ENCODE data around the gene MYH14. TPM values are rescaled to one million over a fixed set of nuclear protein-coding genes. Genes with fewer than 3 reads are reported as not detected.

The MYH14 gene
- total RNA-seq, 1 experiment from 2014 or later = 0.84 TPM

DNA sequence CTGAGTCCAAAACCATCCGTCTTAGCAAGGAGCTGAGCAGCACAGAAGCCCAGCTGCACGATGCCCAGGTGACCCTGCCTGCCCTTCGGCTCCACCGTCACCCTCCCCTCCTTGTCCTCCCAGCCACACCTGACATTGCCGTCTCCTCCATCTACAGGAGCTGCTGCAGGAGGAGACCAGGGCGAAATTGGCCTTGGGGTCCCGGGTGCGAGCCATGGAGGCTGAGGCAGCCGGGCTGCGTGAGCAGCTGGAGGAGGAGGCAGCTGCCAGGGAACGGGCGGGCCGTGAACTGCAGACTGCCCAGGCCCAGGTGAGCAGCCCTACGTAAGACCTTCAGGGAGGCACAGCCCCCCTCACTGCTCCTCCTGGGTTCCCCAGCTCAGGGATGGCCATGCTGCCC is 76.7 kb downstream of the MYH14 start:
- Histone ChIP-seq H3K36me3 (ENCODE audit: insufficient read depth, low read length, poor library complexity, severe bottlenecking) (no peaks in the 10 kb centered on the region), H3K27me3 (replicated peaks; ENCODE audit: insufficient read depth, low read depth, low read length, poor library complexity) (no peaks in the 10 kb centered on the region), H3K27ac (ENCODE audit: low read depth, low read length, poor library complexity, severe bottlenecking) (no peak overlapping the region), H3K9me3 (ENCODE audit: low read depth, low read length, poor library complexity, severe bottlenecking) (no peaks in the 10 kb centered on the region), H3K4me1 (ENCODE audit: insufficient read depth, low read length, poor library complexity, severe bottlenecking) (no peaks in the 10 kb centered on the region), H3K4me3 (ENCODE audit: low read depth, low read length, poor library complexity, severe bottlenecking) (no peak overlapping the region)
- intact Hi-C loops (cut with micrococcal nuclease; ENCODE audit: unreplicated experiment) = no loop called here
- TF ChIP-seq CTCF (conservative IDR thresholded peaks at IDR 0.05; ENCODE audit: low read depth, low read length) (no peak), EZH2 (IDR thresholded peaks at IDR 0.05; ENCODE audit: borderline replicate concordance, low read depth, low read length, poor library complexity, severe bottlenecking) (no peak)
- no peak for DNase-seq (ENCODE audit: low spot score)
- CTCF ChIA-PET = no interaction called here
- POLR2A ChIA-PET (ENCODE audit: low non-redundant PET) = no interaction called here
- BruUV-seq (replicated peaks) = no TSS peak

DNA sequence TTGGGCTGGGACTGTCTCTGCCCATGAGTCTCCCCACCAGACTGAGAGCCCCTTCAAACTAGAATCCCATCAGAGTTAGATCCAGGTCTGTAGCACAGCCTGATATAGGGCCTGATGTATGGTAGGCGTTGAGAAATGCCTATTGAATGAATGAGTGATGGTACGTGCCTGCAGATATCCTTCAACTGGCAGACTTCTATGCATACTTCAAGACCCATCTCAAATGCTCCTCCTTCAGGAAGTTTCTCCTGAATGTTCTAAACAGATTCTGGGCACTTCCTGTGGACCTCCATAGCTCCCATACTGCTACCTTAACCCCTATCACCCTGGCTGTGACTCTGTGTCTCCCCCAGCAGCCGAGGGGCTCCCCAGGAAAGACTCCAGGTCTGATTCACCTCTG is 77.6 kb downstream of the MYH14 start:
- no peak for DNase-seq (ENCODE audit: low spot score)
- Histone ChIP-seq H3K4me3 (ENCODE audit: low read depth, low read length, poor library complexity, severe bottlenecking) (no peak overlapping the region), H3K9me3 (ENCODE audit: low read depth, low read length, poor library complexity, severe bottlenecking) (peaks cover 8% of the 10 kb centered on the region), H3K27me3 (replicated peaks; ENCODE audit: insufficient read depth, low read depth, low read length, poor library complexity) (no peaks in the 10 kb centered on the region), H3K27ac (ENCODE audit: low read depth, low read length, poor library complexity, severe bottlenecking) (no peak overlapping the region), H3K4me1 (ENCODE audit: insufficient read depth, low read length, poor library complexity, severe bottlenecking) (no peaks in the 10 kb centered on the region), H3K36me3 (ENCODE audit: insufficient read depth, low read length, poor library complexity, severe bottlenecking) (no peaks in the 10 kb centered on the region)
- no peak for TF ChIP-seq CTCF (conservative IDR thresholded peaks at IDR 0.05; ENCODE audit: low read depth, low read length)
- TF ChIP-seq EZH2 (IDR thresholded peaks at IDR 0.05; ENCODE audit: borderline replicate concordance, low read depth, low read length, poor library complexity, severe bottlenecking) = no peak
- intact Hi-C loops (cut with micrococcal nuclease; ENCODE audit: unreplicated experiment) = no loop called here
- POLR2A ChIA-PET (ENCODE audit: low non-redundant PET) = no interaction called here
- no TSS peak for BruUV-seq (replicated peaks)
- CTCF ChIA-PET = no interaction called here

DNA sequence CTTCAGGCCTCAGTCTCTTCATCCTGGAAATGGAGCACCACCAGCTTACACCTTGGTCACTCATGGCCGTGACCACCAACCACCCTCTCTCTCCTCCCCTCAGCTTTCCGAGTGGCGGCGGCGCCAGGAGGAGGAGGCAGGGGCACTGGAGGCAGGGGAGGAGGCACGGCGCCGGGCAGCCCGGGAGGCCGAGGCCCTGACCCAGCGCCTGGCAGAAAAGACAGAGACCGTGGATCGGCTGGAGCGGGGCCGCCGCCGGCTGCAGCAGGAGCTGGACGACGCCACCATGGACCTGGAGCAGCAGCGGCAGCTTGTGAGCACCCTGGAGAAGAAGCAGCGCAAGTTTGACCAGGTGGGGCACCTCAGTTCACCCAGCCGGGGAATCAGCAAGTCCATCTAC is 78.1 kb downstream of the MYH14 start:
- no TSS peak for BruUV-seq (replicated peaks)
- Histone ChIP-seq H3K27ac (ENCODE audit: low read depth, low read length, poor library complexity, severe bottlenecking) (no peak overlapping the region), H3K4me3 (ENCODE audit: low read depth, low read length, poor library complexity, severe bottlenecking) (no peak overlapping the region), H3K4me1 (ENCODE audit: insufficient read depth, low read length, poor library complexity, severe bottlenecking) (no peaks in the 10 kb centered on the region), H3K36me3 (ENCODE audit: insufficient read depth, low read length, poor library complexity, severe bottlenecking) (no peaks in the 10 kb centered on the region), H3K27me3 (replicated peaks; ENCODE audit: insufficient read depth, low read depth, low read length, poor library complexity) (no peaks in the 10 kb centered on the region), H3K9me3 (ENCODE audit: low read depth, low read length, poor library complexity, severe bottlenecking) (peaks cover 9% of the 10 kb centered on the region)
- DNase-seq (ENCODE audit: low spot score) = no peak
- intact Hi-C loops (cut with micrococcal nuclease; ENCODE audit: unreplicated experiment) = no loop called here
- ChIA-PET CTCF (no interaction called here), POLR2A (ENCODE audit: low non-redundant PET) (no interaction called here)
- TF ChIP-seq CTCF (conservative IDR thresholded peaks at IDR 0.05; ENCODE audit: low read depth, low read length) (no peak), EZH2 (IDR thresholded peaks at IDR 0.05; ENCODE audit: borderline replicate concordance, low read depth, low read length, poor library complexity, severe bottlenecking) (no peak)

Data from A673 (cell line).